Mesothelial cell of epicardium (in vitro differentiated cells): ENCODE measurements around the gene TANC1. TPM values are rescaled to one million over a fixed set of nuclear protein-coding genes. Genes with fewer than 3 reads are reported as not detected.
A peak's percentile ranks its signal among the peaks of the same experiment; 100 is the strongest.

ENCODE experiments used
- DNase-seq, 2 experiments: peaks; one replicate each; pipeline ENCODE4 v3.0.0; 2021; ENCODE audit warnings: low spot score in 2 of 2; ENCODE audit not compliant: unreplicated experiment in 2 of 2
- H3K27ac Mint-ChIP-seq: 2 replicates; pipeline ENCODE4 v1.8.0; 2021; ENCODE audit warnings: mixed read lengths
- H3K27me3 Mint-ChIP-seq: 2 replicates; pipeline ENCODE4 v1.8.0; 2021; ENCODE audit warnings: low read depth, mixed read lengths
- H3K36me3 Mint-ChIP-seq: 2 replicates; pipeline ENCODE4 v1.8.0; 2021; ENCODE audit warnings: mixed read lengths
- H3K4me1 Mint-ChIP-seq: 2 replicates; pipeline ENCODE4 v1.8.0; 2021; ENCODE audit warnings: mixed read lengths
- H3K4me3 Mint-ChIP-seq: 2 replicates; pipeline ENCODE4 v1.8.0; 2021; ENCODE audit warnings: mild to moderate bottlenecking, moderate library complexity, mixed read lengths
- H3K9me3 Mint-ChIP-seq: 2 replicates; pipeline ENCODE4 v1.8.0; 2021; ENCODE audit warnings: mixed read lengths
- CTCF ChIP-seq: fragments of 200-600 bp; sonication (generic); IDR thresholded peaks from one replicate; pipeline ENCODE4 v1.5.0; 2021; ENCODE audit warnings: antibody characterized with exemption; ENCODE audit not compliant: unreplicated experiment
- total RNA-seq: library from RNA; stranded (reverse); gene quantifications from 3 replicates; pipeline ENCODE4 v1.2.1, GENCODE V29; 2021

The TANC1 gene
- total RNA-seq, 1 donor from 2014 or later: 138 TPM

GRCh38 chr2:158990397-158991214 is 22.2 kb downstream of the TANC1 start:
- H3K27me3 Mint-ChIP-seq: no peaks in the 10 kb centered on the region
- no peak for DNase-seq
- no peaks in the 10 kb centered on the region for H3K9me3 Mint-ChIP-seq

GRCh38 chr2:158993030-158993429 is 24.6 kb downstream of the TANC1 start:
- peaks cover 51% of the 10 kb centered on the region for H3K4me1 Mint-ChIP-seq
- TF ChIP-seq CTCF: no peak
- no peak overlapping the region for H3K4me3 Mint-ChIP-seq
- H3K36me3 Mint-ChIP-seq: peaks cover 6% of the 10 kb centered on the region
- H3K27me3 Mint-ChIP-seq: no peaks in the 10 kb centered on the region
- DNase-seq: no peak
- no peaks in the 10 kb centered on the region for H3K9me3 Mint-ChIP-seq
- peak overlapping the region; percentile 65 for H3K27ac Mint-ChIP-seq

More at GRCh38 chr2:158990397-158991214, 22.2 kb downstream of the TANC1 start:
- peaks cover 52% of the 10 kb centered on the region for H3K4me1 Mint-ChIP-seq
- H3K36me3 Mint-ChIP-seq: peaks cover 6% of the 10 kb centered on the region
- H3K27ac Mint-ChIP-seq: peak overlapping the region; percentile 5
- TF ChIP-seq CTCF: no peak
- no peak overlapping the region for H3K4me3 Mint-ChIP-seq

- no peak for TF ChIP-seq CTCF
- H3K9me3 Mint-ChIP-seq: no peaks in the 10 kb centered on the region
- DNase-seq: no peak
- peak overlapping the region; percentile 57 for H3K27ac Mint-ChIP-seq
- no peak overlapping the region for H3K4me3 Mint-ChIP-seq
- H3K27me3 Mint-ChIP-seq: no peaks in the 10 kb centered on the region
- H3K36me3 Mint-ChIP-seq: peaks cover 6% of the 10 kb centered on the region
- H3K4me1 Mint-ChIP-seq: peaks cover 44% of the 10 kb centered on the region
Observed at GRCh38 chr2:158993721-158994587, 25.5 kb downstream of the TANC1 start.

GRCh38 chr2:158994920-158995676 is 26.7 kb downstream of the TANC1 start:
- no peaks in the 10 kb centered on the region for H3K9me3 Mint-ChIP-seq
- peaks cover 42% of the 10 kb centered on the region for H3K4me1 Mint-ChIP-seq
- H3K27ac Mint-ChIP-seq: peak overlapping the region; percentile 89
- TF ChIP-seq CTCF: no peak
- no peaks in the 10 kb centered on the region for H3K27me3 Mint-ChIP-seq
- DNase-seq: no peak
- H3K36me3 Mint-ChIP-seq: peaks cover 3% of the 10 kb centered on the region
- H3K4me3 Mint-ChIP-seq: no peak overlapping the region

- H3K4me1 Mint-ChIP-seq: peaks cover 38% of the 10 kb centered on the region
- TF ChIP-seq CTCF: no peak
- H3K4me3 Mint-ChIP-seq: no peak overlapping the region
- H3K27ac Mint-ChIP-seq: peak overlapping the region; percentile 89
- H3K27me3 Mint-ChIP-seq: no peaks in the 10 kb centered on the region
- no peaks in the 10 kb centered on the region for H3K9me3 Mint-ChIP-seq
- no peak for DNase-seq
- H3K36me3 Mint-ChIP-seq: no peaks in the 10 kb centered on the region
Observed at GRCh38 chr2:158995677-158996049, 27.2 kb downstream of the TANC1 start.
